GM21786 (cell line): ENCODE measurements around the gene HS6ST3.

ENCODE experiments used
- ATAC-seq: cut with Tn5 transposase; IDR thresholded peaks from one replicate; pipeline ENCODE4 v1.9.1; 2021; ENCODE audit not compliant: unreplicated experiment

The HS6ST3 gene

DNA sequence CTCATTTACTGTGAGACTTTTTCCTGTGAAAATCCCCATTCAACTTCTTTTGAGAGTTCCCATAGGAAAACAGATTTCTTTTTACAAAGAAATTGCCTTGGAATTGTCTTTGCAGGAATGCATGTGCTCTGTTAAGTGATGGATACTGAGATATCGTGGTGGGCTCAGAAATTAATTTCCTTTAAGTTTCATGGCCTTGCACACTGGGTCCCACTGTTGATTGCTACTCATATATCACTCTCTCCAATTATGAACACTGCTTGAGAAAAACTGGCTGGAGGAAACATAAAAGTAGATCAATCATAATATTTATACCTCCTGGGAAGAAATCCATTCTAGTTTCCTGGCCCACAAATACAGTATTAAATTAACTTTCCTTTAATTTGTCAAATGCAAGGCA lies 773.1 kb downstream of the HS6ST3 start:
- ATAC-seq: no peak

DNA sequence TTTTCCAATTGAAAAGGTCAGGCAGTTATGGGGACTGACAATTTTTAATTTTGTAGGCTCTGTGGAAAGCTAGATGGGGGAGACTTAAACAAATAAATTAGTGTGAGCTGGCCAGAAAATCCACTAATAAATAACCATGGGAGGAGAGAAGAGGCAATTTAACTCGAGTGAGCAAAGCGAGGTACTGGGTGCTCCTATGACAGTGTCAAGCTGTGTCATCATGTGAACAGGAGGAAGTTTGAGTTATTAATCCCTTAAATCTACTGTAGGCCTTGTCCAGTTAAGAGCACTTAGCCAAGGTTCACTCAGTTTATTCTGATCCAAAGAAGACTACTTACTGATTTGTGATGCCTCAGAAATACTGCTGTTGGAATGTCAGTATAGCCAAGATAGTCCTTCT lies 781.6 kb downstream of the HS6ST3 start:
- no peak for ATAC-seq

- no peak for ATAC-seq
Measured at GRCh38 chr13:96880419-96880818, 790.5 kb downstream of the HS6ST3 start.
